ENCODE results near the gene ZSCAN16. TPM values are rescaled to one million over a fixed set of nuclear protein-coding genes. Genes with fewer than 3 reads are reported as not detected.
"Not testable (repeated sequence)": the region's sequence is repeated elsewhere in the genome, so short reads cannot be mapped to it uniquely, and the experiment has no call there.

The ZSCAN16 gene
- polyA plus RNA-seq, 1 experiment, result 2.3 TPM

GRCh38 chr6:28081486-28081751, 43.0 kb upstream of the ZSCAN16 start:
- CTCF ChIA-PET, result no interaction called here
- no peak for TF ChIP-seq CTCF (IDR thresholded peaks at IDR 0.05; ENCODE audit: insufficient read depth, low read depth, low read length)
- POLR2A ChIA-PET, result no interaction called here

GRCh38 chr6:28082939-28083338, 41.5 kb upstream of the ZSCAN16 start:
- Histone ChIP-seq H3K4me3 (ENCODE audit: low read depth, low read length) (no peak overlapping the region), H3K36me3 (ENCODE audit: control insufficient read depth, insufficient read depth, low read length) (no peaks in the 10 kb centered on the region), H3K27me3 (ENCODE audit: control insufficient read depth, insufficient read depth, low read length) (no peaks in the 10 kb centered on the region)
- CTCF ChIA-PET, result no interaction called here
- POLR2A ChIA-PET, result no interaction called here
- TF ChIP-seq CTCF (IDR thresholded peaks at IDR 0.05; ENCODE audit: insufficient read depth, low read depth, low read length), result no peak
- DNase-seq (ENCODE audit: low read depth), result no peak

More at GRCh38 chr6:28081486-28081751, 43.0 kb upstream of the ZSCAN16 start:
- DNase-seq (ENCODE audit: low read depth), result no peak
- H3K27me3 ChIP-seq (ENCODE audit: control insufficient read depth, insufficient read depth, low read length), result no peaks in the 10 kb centered on the region
- peak overlapping the region; percentile 67 for H3K4me3 ChIP-seq (ENCODE audit: low read depth, low read length)
- no peaks in the 10 kb centered on the region for H3K36me3 ChIP-seq (ENCODE audit: control insufficient read depth, insufficient read depth, low read length)

- Histone ChIP-seq H3K36me3 (ENCODE audit: control insufficient read depth, insufficient read depth, low read length) (no peaks in the 10 kb centered on the region), H3K27me3 (ENCODE audit: control insufficient read depth, insufficient read depth, low read length) (no peaks in the 10 kb centered on the region), H3K4me3 (ENCODE audit: low read depth, low read length) (no peak overlapping the region)
- ChIA-PET CTCF (interaction anchor here (0.7 kb wide), 1 partner anchor 10 kb away, joined by 3 read pairs; no protein-coding TSS in a partner anchor), POLR2A (no interaction called here)
- no peak for DNase-seq (ENCODE audit: low read depth)
- no peak for TF ChIP-seq CTCF (IDR thresholded peaks at IDR 0.05; ENCODE audit: insufficient read depth, low read depth, low read length)
Measured at GRCh38 chr6:28089054-28089453, 35.4 kb upstream of the ZSCAN16 start.

GRCh38 chr6:28090917-28091586, 33.4 kb upstream of the ZSCAN16 start:
- no peaks in the 10 kb centered on the region for H3K36me3 ChIP-seq (ENCODE audit: control insufficient read depth, insufficient read depth, low read length)
- TF ChIP-seq CTCF (IDR thresholded peaks at IDR 0.05; ENCODE audit: insufficient read depth, low read depth, low read length), result no peak
- ChIA-PET POLR2A (no interaction called here), CTCF (no interaction called here)
- H3K4me3 ChIP-seq (ENCODE audit: low read depth, low read length), result peak overlapping the region; percentile 36
- DNase-seq (ENCODE audit: low read depth), result no peak
- no peaks in the 10 kb centered on the region for H3K27me3 ChIP-seq (ENCODE audit: control insufficient read depth, insufficient read depth, low read length)

GRCh38 chr6:28102222-28102621, 22.2 kb upstream of the ZSCAN16 start:
- CTCF ChIA-PET; POLR2A ChIA-PET; H3K4me3 ChIP-seq (ENCODE audit: low read depth, low read length); DNase-seq (ENCODE audit: low read depth); H3K36me3 ChIP-seq (ENCODE audit: control insufficient read depth, insufficient read depth, low read length); H3K27me3 ChIP-seq (ENCODE audit: control insufficient read depth, insufficient read depth, low read length): not testable (repeated sequence)

GRCh38 chr6:28102699-28103098, 21.7 kb upstream of the ZSCAN16 start:
- POLR2A ChIA-PET; H3K27me3 ChIP-seq (ENCODE audit: control insufficient read depth, insufficient read depth, low read length); H3K4me3 ChIP-seq (ENCODE audit: low read depth, low read length); DNase-seq (ENCODE audit: low read depth); H3K36me3 ChIP-seq (ENCODE audit: control insufficient read depth, insufficient read depth, low read length); CTCF ChIA-PET: not testable (repeated sequence)

Measured in BJ (cell line).